COLO668 (cell line): ENCODE results near the gene HIRA.
"Not testable (repeated sequence)": the region's sequence is repeated elsewhere in the genome, so short reads cannot be mapped to it uniquely, and the experiment has no call there.

ENCODE experiments used
- DNase-seq: peaks from one replicate; lab custom pipeline; 2025; ENCODE audit not compliant: unreplicated experiment; lab: John Stamatoyannopoulos, UW

Gene HIRA

DNA sequence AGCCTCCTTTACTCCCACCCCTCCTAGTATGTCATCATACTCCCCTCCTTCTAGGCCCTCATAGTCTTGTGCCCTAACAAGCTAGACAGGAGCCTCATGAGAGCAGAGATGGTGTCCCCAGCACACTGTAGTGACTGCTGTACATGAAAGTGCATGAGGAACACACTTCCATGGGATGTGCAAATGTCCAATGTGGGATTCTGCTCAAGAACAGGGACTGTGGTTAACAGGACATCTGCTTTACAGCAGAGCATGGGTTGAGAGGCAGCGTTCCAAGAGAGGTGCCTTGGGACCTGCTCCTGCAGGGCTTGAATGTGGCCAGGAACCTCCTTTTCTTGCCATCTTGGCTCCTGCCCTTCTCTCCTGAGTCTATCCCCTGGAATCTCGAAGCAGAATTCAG is 45.3 kb downstream of the HIRA start:
- DNase-seq = no peak

DNA sequence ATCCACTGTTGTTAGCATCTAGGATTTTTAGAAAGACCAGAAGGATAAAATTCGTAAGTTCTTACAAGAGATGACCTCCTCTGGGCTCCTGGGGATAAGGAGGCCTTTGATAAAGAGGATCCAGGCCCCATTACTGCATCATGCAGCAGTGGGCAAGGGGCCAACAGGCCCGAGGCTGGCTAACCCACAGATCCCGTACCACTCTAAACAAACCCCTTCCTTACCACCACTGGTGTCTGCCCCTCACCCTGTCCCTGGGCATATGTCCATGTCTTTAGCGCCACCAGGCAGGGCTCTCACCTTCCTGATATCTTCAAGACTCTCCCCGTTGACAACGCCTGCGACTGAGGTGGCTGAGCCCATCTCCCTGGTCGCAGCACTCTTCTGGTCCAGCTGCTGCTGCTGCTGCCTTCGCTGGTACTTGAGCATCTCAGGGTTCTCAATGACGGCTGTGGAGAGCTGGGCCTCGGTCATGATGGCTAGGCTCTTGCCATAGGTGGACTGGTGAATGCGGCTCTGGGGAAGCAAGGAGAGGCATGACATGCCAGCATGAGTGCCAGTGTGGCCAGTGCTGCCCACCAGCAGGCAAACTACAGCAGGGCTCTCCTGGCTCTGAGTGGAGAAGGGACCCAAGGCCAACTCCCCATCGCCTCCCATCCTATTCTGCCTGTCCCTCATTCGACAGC is 46.2 kb downstream of the HIRA start:
- no peak for DNase-seq

DNA sequence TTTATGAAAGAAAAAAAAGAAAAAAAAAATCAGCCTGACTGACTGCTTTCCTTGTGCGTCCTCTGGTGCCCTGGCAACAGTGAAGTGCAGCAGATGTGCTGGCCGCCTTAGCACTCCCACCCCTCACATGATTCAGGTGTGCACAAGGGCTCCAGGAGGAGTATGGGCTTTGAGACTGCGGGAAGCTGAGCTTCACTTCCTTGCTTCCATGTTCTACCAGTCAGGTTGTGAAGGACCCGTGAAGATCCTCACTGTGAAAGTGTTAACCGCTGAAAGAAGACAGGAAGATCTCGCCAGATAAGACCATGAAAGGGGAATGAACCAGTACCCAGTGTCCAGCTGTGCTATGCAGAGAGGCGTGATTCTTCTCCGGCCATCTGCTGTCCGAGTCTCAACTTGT is 48.2 kb downstream of the HIRA start:
- no peak for DNase-seq

DNA sequence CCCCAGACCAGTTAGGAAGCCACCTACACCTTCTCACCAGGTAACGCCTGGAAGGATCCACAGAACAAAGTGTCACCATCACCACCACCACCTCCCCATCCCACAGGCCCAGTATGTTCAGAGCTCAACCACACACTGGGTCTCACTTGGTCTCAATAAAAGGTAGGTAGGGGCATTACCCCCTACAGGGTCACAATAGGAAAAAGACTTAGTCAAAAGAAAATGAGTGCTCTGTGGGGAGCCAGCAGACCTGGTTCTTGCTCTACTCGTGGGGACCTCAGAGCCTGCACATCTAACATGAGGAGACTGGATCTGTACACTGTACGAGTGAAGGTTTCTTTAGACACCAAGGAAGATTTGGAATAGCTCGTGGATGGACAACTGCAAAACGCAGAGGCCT is 49.3 kb downstream of the HIRA start:
- DNase-seq = no peak

DNA sequence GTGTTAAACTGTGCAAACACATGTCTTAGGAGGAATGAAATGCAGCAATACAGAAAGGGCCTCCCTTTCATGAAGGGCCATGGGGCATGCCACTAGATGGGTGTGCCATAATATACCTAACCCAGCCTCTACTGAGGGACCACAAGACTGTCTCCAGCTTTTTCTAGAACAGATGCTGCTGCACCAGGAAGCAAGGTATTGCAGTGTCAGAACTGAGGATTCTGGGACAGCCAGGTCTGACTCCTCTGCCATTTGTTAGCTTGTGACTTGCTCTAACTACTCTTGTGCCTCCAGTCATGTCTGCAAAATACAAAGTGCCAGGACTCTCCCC is 53.2 kb downstream of the HIRA start:
- DNase-seq = no peak

DNA sequence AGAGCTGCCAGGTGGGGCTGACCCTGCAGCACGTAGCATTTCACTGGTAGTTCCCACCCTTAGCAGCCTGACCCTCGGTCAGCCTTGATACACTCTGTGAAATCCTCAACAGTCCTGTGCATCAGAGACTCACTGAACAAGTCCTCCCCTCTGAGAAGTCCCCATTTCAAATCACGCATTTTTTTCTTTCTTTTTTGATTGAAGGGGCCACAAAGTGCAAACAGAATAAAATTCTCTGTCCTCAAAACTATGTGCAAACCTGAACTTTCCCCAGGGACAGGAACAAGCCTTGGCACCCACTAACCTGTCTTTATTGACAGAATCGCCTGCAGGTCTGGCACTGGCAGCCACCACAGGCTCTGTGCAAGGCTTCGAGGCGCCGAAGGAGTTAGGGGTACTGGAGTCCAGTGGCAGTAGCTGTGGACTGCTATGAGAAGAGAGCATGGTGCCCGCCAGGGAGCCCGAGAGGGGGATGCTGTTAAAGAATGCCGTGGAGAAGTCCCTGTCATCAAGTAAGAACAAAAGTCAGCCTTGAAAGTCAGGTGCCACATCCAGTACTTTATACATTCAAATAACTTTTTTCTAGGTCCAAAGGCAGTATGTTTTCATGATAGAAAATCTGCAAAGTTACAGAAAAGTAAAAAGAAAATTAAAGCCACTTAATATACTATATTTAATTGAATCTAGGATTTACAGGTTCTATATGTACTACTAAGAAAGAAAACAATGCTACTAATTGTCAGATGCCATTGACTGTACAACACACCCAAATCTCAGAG is 53.8 kb downstream of the HIRA start:
- DNase-seq = no peak

DNA sequence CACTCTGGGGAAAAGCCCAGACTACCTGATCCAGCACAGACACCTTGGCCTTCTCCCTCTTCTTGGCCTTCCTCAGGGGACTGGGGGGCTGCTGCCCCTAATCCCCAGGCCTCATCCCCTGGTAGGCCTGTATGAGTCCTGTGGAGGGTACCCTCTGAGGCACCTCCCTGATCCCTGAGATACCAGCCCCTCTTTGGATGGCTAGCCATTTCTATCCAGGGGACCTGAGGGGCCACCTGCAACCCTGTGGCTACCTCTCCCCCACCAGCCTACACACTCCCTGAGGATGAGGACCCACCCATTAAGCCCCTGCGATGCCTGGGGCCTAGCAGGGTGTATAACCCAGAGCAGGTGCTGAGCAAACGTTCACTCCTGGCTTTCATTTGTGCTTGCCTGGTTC is 54.6 kb downstream of the HIRA start:
- no peak for DNase-seq

DNA sequence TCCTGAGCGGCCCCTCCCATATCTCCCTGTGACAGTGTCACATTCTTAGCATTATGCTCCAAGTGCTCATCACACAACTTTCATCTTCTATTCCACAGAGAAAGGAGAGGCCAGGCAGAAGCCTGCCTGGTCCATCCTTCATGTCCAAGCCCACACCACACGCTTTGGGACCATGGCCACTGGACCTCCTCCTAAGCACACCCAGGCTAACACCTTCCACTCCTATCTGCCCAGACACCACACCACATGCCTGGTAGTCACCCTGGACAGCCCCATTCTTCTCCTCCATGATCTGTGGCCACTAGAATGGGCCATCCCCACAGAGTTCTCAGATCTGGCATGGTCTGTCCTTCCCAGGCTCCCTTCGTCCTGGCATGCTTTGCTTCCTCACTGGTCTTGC is 55.3 kb downstream of the HIRA start:
- DNase-seq = no peak

DNA sequence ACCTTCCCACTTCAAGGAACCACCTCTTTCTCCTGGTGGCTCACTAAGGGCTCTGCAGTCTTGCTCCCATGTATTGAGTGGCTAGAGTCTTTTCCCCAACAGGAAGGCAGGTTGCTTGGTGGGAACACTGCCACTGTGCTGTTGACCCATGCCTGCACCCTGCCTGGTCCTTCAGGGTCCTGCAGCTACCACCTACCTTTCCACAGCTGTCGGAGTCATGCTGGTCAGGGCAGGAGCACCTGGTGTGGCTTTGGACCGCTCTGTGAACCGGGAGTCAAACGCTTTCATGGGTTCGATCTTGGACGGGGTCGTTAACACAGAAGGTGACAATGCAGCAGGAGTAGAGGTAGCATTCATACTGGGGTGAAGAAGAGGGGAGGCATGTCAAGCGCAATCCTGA is 56.1 kb downstream of the HIRA start:
- no peak for DNase-seq

DNA sequence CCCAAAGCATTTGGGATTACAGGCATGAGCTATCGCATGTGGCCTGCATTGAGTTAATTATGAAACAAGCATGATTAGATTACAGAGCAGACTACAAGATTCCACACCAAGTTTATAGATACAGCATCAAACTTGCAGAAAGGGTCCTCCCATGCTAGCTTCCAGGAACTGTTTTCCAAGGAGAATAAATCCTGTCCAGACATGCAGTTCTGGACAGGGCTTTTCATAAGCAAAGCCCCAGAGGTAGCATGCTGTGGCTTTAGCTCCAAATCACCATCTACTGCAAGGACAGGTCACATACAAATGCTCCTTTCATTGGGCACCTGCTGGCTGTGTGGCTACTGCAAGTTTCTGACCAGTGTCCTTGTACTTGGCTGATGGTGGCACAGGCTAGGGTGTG is 57.1 kb downstream of the HIRA start:
- no peak for DNase-seq

DNA sequence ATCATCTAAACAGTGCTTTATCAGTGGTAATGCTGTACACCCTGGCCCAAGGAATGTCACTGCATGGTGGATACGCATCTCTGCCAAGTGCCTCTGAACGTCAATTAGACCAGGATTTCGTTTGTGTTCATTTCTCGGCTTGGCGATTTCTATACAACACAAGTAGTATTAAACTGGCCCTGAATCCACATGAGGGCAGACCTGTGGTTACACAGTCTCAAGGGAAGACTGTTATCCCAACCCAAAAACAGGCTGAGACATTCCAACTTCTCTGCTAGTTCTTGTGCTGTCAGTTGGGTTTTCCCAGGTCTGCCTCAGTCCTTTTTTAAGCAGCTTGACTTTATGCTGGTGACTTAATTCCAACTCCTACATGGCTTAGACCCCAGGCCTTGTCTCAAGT is 58.1 kb downstream of the HIRA start:
- no peak for DNase-seq

DNA sequence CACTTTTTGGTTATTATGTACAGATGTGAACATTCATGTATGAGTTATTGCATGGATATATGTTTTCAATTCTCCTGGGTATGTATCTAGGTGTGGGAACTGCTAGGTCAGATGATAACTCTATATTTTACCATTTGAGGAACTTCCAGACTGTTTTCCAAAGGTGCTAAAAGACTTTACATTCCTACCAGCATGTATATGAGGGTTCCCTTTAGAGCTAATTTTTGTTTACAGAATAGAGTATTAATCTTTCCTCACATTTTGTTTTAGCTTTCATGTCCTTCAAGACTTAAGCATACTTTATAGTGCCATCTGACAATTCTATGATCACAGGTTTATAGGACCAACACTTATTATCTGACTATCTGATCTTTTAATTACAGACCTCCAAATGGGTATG is 59.6 kb downstream of the HIRA start:
- DNase-seq = no peak

DNA sequence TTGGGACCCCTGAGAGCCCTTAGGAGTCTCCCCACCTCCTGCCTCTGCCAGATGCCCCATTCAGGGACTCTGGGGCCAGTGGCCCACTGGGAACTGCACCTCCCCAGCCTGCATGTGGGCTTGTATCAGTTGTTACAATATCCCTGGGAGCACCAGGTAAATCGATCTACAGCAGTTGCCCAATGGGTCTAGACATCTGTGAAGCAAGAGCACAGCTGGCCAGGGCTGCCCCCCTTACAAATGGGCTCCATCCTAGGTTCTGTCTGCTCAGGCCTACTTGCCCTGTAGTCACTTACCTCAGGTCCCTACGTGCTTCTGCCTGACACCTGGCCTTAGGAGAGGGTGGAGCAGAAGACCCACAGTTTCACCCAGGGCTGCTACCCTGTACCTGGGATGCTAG is 62.7 kb downstream of the HIRA start:
- DNase-seq = no peak

DNA sequence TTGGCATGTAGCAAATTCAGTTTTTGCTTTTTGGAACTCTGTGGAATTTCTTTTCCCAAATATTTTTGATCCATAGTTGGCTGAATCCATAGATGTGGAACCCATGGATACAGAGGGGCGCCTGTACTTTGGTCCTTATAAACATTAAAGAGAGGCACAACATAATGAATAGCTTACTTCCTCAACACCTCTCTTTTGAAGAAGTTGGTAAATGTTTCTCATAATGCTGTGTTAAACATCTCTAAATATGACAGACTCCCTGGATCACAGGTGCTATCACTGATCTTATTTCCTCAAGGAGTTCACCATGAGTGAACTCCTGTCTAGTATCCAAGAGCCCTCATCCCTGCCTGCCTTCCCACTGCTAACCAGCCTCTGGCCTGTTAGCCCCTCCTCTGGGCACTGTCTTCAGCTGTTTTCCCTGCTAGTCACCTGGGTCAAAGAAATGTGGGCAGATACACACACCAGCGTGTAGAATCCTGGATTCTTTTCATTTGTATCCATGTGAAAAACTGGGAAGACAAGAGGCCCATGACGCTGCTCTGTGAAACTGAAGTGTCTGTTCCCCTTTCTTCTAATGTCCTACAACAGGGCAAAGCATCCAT is 63.7 kb downstream of the HIRA start:
- no peak for DNase-seq

DNA sequence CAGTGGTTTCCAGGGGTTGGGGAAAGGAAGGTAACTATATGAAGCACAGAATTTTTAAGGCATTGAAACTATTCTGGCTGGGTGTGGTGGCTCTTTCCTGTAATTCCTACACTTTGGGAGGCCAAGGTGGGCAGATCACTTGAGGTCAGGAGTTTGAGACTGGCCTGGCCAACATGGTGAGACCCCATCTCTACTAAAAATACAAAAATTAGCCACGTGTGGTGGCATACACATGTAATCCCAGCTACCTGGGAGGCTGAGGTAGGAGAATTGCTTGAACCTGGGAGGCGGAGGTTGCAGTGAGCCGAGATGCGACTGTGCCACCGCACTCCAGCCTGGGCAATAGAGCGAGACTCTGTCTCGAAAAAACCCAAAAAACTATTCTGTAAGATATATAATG is 68.0 kb downstream of the HIRA start:
- DNase-seq = not testable (repeated sequence)

DNA sequence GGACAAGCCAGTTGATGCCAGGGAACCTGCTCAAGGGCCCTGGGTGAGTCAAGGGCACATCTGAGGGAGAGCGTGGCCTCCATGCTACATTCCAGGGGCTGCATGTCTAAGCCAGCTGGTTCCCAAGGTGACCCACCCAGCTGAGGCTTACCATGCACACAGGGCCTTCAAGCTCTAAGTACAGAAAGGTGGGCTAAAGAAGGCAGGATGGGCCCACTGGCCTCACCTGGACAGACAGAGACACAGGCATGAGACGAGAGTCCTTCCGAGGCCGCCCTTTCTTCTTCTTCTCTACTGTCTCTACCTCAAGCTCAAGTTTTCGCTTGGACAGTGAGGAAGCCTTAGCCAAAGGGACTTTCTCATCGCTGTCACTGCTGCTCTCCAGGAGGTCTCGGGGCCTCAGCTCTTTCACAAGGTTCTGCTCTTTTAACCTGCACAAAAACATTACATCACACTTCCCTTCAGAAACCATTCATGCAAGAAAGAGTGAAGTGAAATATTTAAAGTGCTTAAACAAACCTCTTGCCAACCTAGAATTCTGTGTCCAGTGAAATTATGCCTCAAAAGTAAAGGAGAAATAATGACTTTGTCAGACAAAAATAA is 69.9 kb downstream of the HIRA start:
- no peak for DNase-seq

DNA sequence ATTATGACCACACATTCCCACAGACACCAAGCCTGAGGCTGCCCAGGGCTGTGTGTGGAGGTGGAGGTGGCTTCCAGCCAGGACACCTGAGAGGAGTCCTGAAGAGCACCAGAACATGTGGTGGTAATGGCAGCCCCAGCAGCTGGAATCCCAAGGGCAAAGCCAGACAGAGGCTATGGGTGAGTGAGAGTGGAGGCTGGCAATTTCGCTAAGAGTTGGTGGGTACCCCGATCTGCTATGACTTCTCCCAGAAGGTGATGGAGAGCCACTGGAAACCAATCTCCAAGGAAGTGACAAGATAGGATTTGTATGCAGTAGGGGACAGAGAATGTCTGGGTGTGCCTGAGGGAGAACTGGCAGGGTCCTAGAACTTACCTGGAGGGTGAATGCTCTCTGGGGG is 70.7 kb downstream of the HIRA start:
- no peak for DNase-seq

DNA sequence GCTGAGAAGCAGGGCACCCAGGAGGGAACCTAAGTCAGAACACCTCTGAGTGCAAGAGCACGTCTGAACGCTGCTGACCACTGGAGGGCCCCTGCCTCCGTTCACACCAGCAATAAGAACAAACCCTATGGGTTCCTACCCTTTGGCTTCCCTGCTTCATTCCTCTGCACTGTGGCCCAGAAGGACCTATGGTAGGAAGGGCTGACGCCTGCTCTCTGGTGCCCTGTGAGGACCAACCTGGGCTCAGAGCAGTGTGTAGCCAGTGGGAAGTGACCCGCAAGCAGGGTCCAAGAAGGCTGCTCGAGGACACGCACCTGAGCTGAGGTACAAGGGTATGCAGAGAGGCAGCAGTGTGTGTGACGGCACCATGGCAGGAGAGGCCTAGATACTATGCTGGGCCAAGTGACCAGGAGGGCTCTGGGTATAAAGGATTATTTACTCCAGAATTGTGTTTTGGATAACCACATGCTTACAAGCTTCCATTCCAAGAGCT is 71.2 kb downstream of the HIRA start:
- DNase-seq = no peak

DNA sequence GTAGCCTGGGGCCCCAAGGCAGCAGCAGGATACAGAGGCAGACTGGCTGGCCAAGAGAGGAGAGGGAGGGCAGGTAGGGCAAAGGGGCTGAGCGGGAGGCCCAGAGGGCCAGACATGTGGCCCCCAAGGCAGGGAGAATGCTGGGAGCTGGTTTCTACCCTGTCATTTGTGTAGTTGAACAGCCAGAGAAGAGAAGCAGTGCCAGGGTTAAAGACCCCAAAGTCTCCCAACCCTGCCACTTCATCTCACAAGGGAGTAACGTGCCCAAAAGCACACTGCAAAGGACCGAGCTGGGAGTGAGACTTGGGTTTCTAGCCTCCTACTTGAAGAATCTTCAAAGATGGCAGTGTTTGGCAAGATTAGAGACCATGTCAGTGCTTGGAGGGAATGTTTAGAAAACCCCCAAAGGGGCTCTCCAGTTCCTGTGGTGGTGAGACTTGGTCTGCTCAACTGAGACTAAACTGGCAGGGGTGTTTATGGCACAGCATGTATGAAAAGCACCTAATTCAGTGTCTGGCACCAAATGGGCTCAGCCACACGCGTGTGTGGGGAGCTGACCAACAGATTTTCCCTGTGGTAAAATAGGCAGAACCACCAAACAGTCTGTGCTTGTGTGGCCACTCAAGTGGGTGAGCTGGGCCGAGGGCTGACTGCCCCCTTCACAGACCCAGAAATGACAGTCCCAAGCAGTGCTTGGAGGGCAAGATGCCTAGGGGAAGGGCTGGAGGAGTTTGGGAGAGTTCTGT is 71.8 kb downstream of the HIRA start:
- DNase-seq = no peak

DNA sequence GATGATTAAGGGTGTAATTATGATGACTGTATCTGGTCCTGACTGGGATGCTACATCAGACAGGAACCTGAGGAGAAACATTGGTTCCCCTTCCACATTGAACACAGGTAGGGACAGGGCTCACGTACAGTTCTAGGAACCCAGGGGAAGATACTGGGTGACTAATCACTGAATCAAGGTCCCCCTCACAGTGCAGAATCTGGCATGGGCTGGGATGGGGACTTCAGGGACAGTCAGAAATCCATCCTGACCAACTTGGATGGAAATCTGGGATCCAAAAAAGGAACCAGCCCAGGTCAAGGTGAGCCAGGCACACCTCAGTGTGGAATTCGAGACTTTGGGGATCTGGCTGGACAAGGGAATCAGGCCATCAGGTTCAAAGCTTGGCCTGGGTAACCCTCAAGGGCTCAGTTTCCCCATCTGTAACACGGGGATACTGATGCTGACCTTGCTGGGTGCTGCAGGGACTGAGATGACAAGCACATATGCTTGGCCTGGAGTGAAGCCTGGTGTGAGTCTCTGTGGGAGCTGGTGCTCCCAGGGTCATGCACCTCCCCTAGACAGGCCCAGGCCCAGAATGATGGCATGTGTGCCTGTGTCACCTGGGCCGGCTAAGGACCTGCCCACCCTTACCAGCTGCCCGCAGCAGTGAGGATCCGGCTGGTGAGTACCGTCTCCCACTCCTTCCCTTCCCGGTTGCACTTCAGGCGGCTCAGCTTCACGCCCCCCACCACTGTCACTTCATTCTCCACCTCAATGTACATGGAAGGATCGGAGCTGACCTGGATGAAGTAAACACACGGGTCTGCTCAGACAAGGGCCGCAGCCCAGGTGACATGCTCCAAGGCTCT is 72.6 kb downstream of the HIRA start:
- DNase-seq = no peak
